ENCODE results near the gene SHF. TPM values are rescaled to one million over a fixed set of nuclear protein-coding genes. Genes with fewer than 3 reads are reported as not detected.

The SHF gene, protein sequence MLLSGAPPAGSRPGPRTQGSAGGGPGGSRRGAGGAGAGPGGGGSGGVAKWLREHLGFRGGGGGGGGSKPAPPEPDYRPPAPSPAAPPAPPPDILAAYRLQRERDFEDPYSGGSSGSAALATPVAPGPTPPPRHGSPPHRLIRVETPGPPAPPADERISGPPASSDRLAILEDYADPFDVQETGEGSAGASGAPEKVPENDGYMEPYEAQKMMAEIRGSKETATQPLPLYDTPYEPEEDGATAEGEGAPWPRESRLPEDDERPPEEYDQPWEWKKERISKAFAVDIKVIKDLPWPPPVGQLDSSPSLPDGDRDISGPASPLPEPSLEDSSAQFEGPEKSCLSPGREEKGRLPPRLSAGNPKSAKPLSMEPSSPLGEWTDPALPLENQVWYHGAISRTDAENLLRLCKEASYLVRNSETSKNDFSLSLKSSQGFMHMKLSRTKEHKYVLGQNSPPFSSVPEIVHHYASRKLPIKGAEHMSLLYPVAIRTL
- 41.2 and 47.5 TPM in 2 replicates for polyA plus RNA-seq (2014; cell fraction: cytosol; rRNA removed)
- 27.6 and 31.7 TPM in 2 replicates for polyA plus RNA-seq (2014; cell fraction: nucleus; rRNA removed)

DNA sequence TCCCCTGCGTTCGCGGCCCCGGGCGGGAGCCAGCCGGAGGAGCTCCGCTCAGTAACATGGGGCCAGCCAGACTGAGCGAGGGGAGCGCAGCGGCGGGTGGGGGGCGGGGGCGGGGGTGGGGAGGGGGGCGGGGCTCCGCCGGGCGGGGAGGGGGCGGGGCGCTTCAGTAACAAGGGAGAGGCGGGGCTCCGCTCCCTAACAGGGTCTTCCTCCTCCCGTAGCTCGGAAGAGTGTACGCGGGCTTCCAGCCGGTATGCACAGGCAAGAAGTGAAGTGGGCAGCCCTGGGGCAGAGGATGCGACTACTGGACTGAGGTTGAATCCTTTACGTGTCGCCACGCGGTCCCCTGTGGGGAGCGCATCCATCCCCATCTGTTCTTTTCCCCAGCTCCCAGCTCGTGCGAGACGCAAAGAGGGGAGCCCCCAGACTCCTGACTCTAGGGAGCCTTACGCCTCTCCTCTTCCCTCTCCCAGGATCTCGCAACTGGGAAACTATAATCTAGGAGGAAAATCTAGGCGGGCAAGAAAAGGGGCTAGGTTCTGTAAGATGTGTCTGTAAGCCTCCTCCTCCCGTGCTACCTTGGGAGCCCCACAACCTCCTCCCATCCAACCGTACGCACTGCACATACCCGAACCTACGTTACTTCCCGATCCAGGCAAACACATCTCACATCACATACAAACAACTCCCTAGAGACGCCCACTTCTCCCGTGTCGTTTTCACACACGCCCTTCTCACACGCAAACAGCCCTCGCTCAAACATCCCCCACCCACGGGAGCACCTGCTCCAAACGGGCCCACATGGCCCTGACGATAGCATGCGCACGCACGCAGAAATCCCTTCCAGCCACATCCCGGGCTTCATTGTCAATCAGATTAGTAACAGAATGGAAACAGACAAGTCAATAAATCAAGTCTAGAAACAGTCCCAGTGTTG, at the start of gene SHF:
TSS of gene SHF (minus strand) at position 73 of the 937 bp plus-strand sequence. CDS start at position 58, 15 bp downstream.
- peak; percentile 93 for DNase-seq (ENCODE audit: low spot score)

DNA sequence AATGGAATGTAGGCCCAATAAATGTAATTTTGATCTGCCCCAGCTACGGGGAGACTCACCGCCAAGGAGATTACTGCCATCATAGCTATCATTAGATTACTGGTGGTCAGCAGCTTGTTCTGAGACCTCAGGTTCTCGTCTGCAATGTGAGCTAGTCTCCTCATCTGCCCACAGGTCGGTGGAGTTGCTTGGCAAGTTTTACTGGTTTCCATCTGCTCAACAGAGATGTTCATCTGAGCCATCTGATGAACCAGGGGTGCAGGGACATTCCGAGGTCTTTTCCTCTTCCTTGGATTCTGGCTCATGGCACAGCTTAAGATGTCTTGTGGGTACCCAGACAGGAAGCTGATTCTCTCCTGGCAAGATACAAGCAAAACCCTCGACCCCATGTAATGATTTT, 49.0 kb upstream of the SHF start:
- DNase-seq (ENCODE audit: low spot score): peak; percentile 83

DNA sequence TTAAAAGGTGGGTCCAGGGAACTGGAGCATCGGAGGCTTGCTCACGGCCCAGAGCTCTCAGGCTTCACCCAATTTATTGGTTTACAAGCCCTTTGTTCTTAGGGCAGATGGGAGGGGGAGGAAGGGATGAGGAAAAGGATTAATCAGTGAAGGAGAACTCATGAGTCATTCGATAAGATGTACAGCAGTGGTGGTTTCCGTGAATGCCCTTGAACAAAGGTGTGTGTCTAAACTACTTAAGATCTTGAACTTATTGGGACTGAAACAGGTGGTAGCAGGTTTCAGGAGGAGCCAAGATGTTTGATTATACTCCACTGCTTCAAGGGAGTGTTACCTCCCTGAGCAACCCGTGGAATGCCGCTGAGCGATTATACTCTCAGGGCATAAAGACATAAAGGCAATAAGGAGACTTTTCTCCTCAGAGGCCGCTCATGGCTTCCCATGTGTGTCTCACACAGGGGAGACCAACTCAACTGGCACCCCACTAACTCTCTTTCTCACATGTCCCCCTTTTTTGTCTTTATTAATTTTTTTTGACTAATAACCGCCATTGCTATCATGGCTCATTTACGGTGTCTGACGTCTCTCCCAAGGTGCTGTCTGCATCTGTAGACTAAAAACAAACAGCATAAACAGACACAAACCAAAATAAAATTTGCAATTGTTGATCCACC, 46.9 kb upstream of the SHF start:
- no peak for DNase-seq (ENCODE audit: low spot score)

DNA sequence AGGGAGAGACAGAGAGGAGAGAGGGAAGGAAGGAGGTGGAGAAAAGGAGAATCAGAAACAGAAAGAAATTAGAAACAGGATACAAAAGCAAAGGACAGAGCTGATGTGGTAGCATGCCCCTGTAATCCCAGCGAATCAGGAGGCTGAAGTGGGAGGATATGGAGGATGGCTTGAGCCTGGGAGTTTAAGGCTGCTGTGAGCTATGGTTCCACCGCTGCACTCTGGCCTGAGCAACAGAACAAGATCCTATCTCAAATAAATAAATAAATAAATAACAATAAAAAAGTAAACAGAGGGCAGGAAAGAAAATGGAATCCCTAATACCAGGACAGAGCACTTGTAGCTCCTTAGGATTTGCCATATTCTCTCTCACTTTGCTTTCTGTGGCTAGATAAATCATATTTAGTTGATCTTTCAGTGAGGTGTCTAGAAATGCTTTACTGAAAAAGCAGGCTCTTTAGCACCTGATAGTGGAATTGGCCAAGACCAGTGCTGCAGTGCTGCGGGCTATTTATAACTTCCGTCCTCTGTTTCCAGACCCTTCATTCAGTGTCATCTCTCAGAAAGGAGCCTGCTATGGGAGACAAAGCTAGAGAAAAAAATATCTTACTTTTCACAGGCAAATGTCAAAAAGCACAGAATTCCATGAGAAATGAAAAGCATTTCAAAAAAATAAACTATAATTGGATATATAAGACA, 44.2 kb upstream of the SHF start:
- DNase-seq (ENCODE audit: low spot score): no peak

DNA sequence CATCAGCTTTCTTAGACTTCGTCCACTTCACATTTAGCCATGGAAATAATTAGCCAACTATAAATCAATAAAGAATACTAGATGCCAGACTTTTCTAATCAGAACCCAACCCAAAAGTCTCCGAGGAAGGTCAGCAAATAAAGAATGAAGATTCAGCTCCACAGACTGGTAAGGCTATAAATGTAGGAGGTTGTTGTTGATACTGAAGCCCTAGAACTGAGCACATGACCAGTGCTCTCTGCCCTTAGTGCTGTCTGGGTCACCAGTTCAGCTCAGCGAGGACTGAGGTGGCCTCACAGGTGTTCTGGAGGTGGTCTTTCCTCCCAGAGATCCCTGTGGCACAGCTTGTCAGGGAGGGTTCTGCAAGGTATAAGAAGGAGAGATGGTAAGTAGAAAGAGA, 43.4 kb upstream of the SHF start:
- no peak for DNase-seq (ENCODE audit: low spot score)

DNA sequence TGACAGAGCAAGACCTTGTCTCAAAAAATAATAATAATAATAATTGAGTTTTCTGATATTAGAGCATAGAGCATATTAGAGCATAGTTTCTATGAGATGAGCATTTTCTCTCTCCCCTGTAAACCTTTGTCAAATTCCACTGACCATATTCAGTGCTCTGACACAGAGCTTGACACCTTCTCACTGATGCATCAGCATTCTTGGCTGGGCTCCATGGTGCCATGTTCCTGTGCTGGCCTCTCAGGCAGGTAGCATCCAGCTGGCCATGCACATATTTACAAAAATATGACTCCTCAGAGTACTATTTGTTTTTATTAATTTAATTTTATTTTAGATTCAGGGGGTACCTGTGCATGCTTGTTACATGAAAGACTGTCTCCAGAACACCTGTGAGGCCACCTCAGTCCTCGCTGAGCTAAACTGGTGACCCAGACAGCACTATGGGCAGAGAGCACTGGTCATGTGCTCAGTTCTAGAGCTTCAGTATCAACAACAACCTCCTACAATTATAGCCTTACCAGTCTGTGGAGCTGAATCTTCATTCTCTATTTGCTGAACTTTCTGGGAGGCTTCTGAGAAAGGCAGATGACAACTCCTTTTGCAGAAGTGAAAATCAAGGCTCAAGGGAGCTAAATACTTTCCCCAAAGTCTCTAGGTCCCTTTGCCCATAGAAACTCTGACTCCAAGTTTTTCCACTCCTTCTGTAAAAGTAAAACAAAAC, 42.6 kb upstream of the SHF start:
- DNase-seq (ENCODE audit: low spot score): no peak

DNA sequence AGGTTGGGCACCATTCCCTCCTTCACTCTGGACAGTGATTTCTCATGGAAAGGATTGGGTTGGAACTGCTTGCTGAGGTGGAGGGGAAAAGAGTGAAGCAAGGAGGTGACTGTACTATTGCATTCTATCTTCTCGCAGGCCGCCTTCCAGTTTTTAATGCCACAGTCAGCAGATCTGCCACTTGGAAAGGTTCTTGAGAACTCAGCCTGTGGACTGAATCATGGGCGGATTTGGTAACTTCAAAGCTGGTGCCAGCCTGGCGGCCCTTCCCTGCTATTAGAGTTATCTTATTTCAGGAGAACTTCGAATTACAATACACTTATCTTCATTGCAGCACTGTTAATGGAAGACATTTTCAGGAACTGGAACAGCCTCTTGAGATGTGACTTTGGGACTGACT, 41.2 kb upstream of the SHF start:
- DNase-seq (ENCODE audit: low spot score): no peak

DNA sequence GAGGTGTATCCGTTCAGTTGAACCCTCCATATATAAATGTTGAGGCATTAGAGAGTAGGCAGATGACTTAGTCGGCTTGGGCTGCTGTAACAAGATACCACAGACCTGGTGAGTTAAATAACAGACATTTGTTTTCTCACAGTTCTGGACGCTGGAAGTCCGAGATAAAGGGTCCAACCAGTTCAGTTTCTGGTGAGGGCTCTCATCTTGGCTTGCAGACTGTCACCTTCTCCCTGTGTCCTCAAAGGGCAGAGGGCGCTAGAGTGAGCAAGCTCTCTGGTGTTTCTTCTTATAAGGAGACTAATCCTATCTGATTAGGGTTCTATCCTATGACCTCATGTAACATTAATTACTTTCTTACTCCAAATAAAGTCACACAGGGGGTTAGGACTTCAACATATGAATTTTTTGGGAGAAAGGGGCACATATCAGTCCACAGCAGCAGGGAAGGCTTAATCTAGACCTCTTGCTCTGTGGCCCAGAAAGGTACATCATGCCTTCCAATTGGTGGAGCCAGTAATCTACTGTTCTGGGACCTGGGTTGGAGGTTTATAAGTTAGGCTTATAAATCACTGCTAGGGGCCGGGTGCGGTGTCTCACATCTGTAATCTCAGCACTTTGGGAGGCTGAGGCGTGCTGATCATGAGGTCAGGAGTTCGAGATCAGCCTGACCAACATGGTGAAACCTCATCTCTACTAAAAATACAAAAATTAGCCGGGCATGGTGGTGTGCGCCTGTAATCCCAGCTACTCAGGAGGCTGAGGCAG, 37.9 kb upstream of the SHF start:
- DNase-seq (ENCODE audit: low spot score): no peak

DNA sequence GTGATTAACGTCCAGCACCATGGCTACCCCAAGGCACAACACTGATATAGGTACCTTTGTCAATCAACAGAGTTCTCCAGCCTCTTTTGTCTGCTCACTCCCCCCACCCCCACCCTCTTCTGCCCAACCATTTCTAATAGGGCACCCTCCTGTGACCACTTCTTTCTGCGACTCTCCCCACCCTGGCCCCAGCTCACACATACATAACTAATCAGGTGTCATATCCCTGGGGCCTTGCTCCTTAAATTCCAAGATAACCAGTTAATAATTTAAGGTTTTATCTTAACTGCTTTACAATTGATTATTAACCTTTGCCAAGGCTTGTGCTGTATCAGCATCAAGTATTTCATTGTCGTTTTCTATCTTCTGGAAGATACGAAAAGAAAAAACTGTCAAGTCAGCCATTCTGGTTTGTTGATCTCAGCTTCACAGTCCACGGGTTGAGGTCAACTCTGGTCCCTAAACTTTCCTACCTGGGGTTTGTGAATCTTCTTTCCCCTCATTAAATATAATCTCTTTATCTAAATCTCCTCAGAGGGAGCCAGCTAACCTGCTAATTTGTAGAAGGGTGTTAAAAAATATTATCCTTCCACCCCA, 37.0 kb upstream of the SHF start:
- DNase-seq (ENCODE audit: low spot score): no peak

DNA sequence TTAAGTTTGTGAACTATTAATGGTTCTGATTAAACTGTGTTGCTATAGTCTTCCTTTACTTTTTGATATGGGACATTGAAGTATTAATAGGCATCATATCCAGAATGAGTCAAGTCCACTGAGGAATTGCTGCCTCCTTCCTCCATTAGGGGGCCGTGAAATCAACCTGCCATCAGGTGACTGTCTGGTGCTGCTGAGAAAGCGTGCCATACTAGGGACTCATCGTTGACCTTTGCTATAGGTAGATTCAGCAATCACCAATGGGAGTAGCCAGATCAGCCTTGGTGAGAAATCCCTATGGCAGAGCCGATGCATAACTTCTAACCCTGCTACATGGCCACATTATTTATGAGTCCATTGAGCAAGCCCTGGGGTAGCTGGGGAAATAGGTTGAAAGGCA, 34.2 kb upstream of the SHF start:
- no peak for DNase-seq (ENCODE audit: low spot score)

DNA sequence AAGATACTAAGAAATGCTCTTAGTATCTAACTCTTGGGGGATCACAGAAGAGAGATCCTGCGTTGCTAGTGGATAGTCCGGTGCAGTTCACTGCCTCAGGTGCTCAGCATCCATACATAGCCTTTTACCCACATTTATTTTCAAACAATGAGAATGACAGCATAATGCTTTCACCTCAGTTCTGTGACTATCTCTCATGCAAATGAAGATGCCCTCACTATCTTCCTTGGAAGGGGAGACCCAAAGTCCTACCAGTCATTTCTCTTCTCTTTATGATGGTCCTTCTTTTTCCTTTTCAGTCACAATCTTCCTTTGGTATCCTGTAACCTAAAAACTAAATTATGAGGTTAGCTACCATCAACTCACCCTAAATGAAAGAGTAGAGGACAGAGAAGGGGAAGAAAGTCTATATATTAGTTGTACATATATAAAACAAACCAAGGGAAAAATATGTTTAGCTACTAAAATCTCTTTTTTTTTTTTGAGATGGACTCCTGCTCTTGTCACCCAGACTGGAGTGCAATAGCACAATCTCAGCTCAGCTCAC, 33.4 kb upstream of the SHF start:
- DNase-seq (ENCODE audit: low spot score): no peak

DNA sequence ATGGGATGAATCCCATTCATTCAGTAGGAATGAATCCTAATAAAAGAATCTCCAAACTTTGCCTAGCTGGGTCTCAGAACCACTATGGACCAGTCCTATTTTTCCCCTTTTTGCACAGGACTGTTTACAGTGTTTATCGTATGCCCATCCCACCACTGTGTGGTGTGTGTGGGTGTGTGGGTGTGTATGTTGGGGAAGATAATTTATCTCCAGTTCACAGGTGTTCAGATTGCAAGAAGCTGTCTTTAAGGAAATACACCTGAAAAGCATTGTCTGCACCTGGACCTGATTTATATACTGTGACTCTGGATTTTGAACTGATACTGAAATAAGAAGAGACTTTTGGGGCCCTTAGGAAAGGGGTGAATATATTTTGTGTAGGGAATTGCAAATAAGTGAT, 24.7 kb upstream of the SHF start:
- no peak for DNase-seq (ENCODE audit: low spot score)

DNA sequence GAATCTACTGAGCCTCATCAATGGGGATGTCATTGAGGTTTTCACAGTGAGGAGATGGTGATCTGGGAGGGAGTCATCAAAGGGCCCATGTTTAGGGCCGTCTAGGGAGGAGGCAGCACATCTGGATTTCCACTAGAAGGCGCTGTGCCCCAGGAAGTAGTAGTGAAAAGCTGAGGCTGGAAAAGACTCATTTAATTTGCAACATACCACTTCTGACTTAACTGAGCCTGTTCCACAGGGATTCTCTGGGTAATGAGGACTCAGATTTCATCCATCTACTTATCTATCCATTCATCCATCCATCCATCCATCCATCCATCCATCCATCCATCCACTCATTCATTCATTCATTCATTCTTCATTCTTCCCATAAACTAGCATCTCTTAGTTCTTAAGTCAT, 17.4 kb upstream of the SHF start:
- DNase-seq (ENCODE audit: low spot score): peak; percentile 80

DNA sequence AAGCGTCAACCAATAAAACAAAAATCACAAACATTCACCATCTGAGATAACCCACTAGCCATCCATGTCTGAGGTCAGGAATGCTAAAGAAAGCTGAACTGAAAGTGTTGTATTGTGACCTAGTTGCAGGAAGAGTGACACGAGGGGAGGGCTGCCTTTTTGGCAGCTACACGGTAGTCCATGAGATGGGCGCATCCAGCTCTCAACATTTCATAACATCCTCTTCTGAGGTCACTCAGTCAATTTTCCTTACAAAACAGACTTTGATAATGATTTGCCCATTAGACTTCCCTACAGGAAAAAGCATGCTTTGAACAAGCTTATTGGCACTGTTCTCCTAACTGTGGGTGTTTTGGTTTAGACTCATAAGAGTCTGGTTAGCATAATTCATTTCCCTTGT, 15.4 kb upstream of the SHF start:
- DNase-seq (ENCODE audit: low spot score): no peak

DNA sequence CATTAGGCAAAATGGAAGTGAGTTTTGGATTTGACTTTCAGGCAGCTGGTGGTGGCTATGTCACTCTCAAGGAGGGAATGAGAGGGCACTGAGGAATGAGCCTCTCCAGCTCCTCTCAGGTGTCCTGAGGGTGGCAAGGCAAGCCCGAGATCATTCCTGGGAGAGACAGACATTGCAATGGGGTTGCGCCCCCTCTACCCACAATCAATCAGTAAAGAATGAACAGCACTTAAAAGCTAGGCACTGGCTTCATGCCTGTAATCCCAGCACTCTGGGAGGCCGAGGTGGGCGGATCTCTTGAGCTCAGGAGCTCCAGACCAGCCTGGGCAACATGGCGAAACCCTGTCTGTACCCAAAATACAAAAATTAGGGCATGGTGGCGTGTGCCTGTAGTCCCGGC, 14.1 kb upstream of the SHF start:
- no peak for DNase-seq (ENCODE audit: low spot score)

DNA sequence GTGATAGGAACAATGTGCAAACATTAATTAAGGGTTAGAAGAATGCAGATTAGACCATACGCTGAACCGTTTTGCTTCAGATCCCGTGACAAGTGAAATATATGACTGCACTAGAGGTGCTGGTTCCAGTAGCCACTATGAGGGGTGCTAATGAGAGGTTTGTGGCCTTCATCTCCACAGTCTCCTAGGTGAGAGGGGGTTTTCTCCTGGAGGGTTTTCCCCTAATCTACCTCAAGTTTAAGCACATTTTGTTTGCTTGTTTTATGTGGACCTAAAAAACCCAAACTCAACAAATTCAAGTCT, 13.7 kb upstream of the SHF start:
- no peak for DNase-seq (ENCODE audit: low spot score)

DNA sequence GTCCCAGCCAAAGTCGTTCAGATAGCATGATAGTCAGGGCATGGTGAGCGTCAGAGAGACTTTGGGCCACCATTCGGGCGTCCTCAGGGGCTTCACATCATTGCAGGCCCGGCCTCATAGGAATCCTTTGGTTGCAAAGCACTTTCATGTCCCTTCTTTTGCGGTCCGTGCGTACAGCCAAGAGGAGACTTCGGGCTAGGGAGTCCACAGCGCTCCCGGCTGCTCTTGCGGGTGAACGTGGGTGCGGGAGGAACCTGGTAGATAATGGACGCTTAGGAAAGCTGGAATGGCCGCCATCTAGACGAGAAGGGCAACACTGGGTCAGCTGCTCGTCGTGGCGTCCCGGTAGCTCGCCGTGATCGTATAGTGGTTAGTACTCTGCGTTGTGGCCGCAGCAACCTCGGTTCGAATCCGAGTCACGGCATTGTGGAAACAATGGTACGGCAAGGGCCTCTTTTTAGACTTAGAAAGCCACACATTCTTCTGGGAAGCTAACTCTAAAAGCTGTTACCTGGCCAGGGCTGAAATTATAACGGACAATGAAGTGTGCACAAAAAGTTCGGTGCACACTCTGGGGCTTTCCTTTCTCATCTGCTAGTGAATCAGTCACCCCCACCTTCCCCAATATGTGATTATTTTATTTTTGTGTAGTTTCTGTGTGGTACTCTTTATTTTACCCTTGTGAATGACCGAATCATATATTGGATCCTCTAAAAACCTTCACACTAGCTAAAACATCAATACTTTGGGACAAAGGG, 13.2 kb upstream of the SHF start:
- peak; percentile 88 for DNase-seq (ENCODE audit: low spot score)

DNA sequence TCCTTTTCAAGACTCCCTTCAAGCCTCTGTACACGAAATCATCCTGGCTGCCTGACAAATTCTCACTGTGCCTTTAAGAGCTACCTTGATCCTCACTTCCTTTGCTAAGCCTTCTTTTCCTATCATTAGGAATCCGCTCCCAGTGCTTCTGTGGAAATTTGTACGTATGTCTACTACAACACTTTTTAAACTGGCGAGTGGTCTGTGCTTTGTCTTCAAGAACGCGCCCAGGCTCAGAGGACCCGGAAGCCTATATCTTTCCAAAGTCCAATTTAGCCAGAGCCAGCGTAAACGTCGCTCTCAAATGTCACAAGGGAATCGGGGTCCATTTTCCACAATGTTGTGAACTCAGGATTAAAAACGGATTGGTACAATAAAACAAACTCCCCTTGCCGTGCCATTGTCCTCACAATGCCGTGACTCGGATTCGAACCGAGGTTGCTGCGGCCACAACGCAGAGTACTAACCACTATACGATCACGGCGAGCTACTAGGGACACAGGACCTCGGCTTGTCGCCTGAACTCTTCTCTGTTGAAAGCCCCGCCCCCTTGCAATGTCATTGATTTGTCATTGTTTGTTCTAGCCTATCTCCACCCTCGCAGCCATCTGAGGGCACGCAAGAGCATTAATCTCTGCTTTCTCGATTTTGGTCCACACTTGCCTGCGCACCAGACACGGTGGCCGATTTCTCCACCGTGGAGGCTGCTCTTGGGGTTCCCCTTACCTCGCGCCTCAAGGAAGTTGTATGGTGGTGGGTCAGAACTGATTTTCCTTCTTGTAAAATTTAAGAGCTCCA, 12.4 kb upstream of the SHF start:
- peak; percentile 96 for DNase-seq (ENCODE audit: low spot score)
